Measurements from ENCODE around the gene CHAC1.

DNA sequence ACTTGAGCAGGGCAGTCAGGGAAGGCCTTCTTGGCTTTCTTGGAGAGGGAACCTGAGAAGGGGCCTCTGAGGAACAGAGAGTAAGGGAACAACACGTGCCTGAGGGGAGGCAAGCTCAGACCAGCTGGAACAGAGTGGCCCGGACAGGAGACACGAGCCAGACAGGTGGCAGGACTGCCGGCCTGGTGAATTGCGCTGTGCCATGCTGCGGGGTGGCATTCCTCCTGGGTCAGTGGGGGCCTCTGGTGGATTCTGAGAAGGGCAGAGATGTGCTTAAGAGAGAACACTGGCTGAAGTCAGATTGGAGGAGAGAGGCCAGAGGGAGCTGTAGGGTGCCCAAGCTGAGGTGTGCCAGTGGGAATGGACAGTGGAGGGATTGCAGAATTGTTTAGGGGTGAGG lies 4.9 kb downstream of the CHAC1 start:
- no peak for TF ChIP-seq CTCF (IDR thresholded peaks at IDR 0.05)
- TF ChIP-seq POLR2A (IDR thresholded peaks at IDR 0.05) = no peak
